Endodermal cell (in vitro differentiated cells): Measurements from ENCODE around the gene FOS. TPM values are rescaled to one million over a fixed set of nuclear protein-coding genes. Genes with fewer than 3 reads are reported as not detected.

Source experiments
- DNase-seq: peaks from one replicate; pipeline ENCODE4 v3.0.0-alpha.2; 2017
- H3K27ac ChIP-seq: 2 replicates; pipeline ENCODE4 v1.5.1; 2013; ENCODE audit warnings: mild to moderate bottlenecking, low read depth, low read length, moderate library complexity
- H3K27me3 ChIP-seq: 2 replicates; pipeline ENCODE4 v1.6.1; 2013; ENCODE audit warnings: mild to moderate bottlenecking, low read length, moderate library complexity; ENCODE audit not compliant: insufficient read depth, control insufficient read depth, poor library complexity, severe bottlenecking
- H3K36me3 ChIP-seq: 2 replicates; pipeline ENCODE4 v1.7.0; 2013; ENCODE audit warnings: mild to moderate bottlenecking, low read length, moderate library complexity; ENCODE audit not compliant: control insufficient read depth, insufficient read depth
- H3K4me1 ChIP-seq: one replicate; pipeline ENCODE4 v1.7.0; 2013; ENCODE audit warnings: low read length; ENCODE audit not compliant: control insufficient read depth, insufficient read depth
- H3K4me3 ChIP-seq: 2 replicates; pipeline ENCODE4 v1.5.1; 2013; ENCODE audit warnings: mild to moderate bottlenecking, low read length, moderate library complexity
- H3K9ac ChIP-seq: 2 replicates; pipeline ENCODE4 v1.6.1; 2013; ENCODE audit warnings: mild to moderate bottlenecking, low read length, moderate library complexity; ENCODE audit not compliant: poor library complexity, severe bottlenecking; ENCODE audit errors: extremely low read depth
- H3K9me3 ChIP-seq: 2 replicates; pipeline ENCODE4 v1.6.1; 2013; ENCODE audit warnings: mild to moderate bottlenecking, low read length, moderate library complexity; ENCODE audit not compliant: control insufficient read depth
- H3K27ac Mint-ChIP-seq: 2 replicates; pipeline ENCODE4 v1.8.0; 2020; ENCODE audit warnings: mixed read lengths
- H3K27me3 Mint-ChIP-seq: 2 replicates; pipeline ENCODE4 v1.8.0; 2021; ENCODE audit warnings: mild to moderate bottlenecking, mixed read lengths; ENCODE audit not compliant: insufficient read depth
- H3K36me3 Mint-ChIP-seq: 2 replicates; pipeline ENCODE4 v1.8.0; 2020; ENCODE audit warnings: low read depth, mixed read lengths
- H3K4me1 Mint-ChIP-seq: 2 replicates; pipeline ENCODE4 v1.8.0; 2020; ENCODE audit warnings: mixed read lengths
- H3K4me3 Mint-ChIP-seq: 2 replicates; pipeline ENCODE4 v1.8.0; 2020; ENCODE audit warnings: mild to moderate bottlenecking, moderate library complexity, mixed read lengths
- H3K9me3 Mint-ChIP-seq: 2 replicates; pipeline ENCODE4 v1.8.0; 2020; ENCODE audit warnings: mild to moderate bottlenecking, mixed read lengths
- WGBS, 2 experiments: methylation state at CpG; one replicate each; pipeline versions ENCODE4 v1.1.5 to v1.1.7; 2013; ENCODE audit warnings: missing lambda C conversion rate in 2 of 2, mixed read lengths in 1 of 2; ENCODE audit not compliant: insufficient coverage in 1 of 2, insufficient read length in 1 of 2; 5-methylcytosine and 5-hydroxymethylcytosine counted together
- total RNA-seq, 2 donors: library from RNA; stranded (reverse); fragmentation: NEBNext Ultra II Directional in 1 of 2; extraction: Animal tissue kit (Norgen Biotek cat#: 25700) in 1 of 2; gene quantifications; 2 replicates in 1 of 2; 3 replicates in 1 of 2; pipeline ENCODE4 v1.2.1, GENCODE V29; 2021
- TF ChIP-seq, protein P1 (sequence below): fragments of 200-600 bp; sonication (generic); conservative IDR thresholded peaks from 2 replicates; pipeline ENCODE4 v1.5.0; 2021; ENCODE audit warnings: antibody characterized with exemption, mild to moderate bottlenecking

FOS gene
- total RNA-seq, 2 donors from 2014 or later: 10.3 to 14.0 TPM

- Mint-ChIP-seq H3K4me1 (peaks cover 50% of the 10 kb centered on the region), H3K27ac (peak overlapping the region; percentile 23), H3K36me3 (no peaks in the 10 kb centered on the region), H3K9me3 (no peaks in the 10 kb centered on the region), H3K4me3 (no peak overlapping the region), H3K27me3 (peaks cover 16% of the 10 kb centered on the region)
- 77 to 78% methylated on average over 4 to 6 of the region's 6 CpGs for WGBS, 2 experiments
- DNase-seq: peak; percentile 85
- no peaks in the 10 kb centered on the region for H3K36me3 ChIP-seq
- no peaks in the 10 kb centered on the region for H3K4me1 ChIP-seq
- H3K9me3 ChIP-seq: no peaks in the 10 kb centered on the region
- no peaks in the 10 kb centered on the region for H3K27me3 ChIP-seq
- H3K27ac ChIP-seq: no peak overlapping the region
- H3K9ac ChIP-seq: peak overlapping the region; percentile 7
- no peak overlapping the region for H3K4me3 ChIP-seq
- TF ChIP-seq, protein P1, sequence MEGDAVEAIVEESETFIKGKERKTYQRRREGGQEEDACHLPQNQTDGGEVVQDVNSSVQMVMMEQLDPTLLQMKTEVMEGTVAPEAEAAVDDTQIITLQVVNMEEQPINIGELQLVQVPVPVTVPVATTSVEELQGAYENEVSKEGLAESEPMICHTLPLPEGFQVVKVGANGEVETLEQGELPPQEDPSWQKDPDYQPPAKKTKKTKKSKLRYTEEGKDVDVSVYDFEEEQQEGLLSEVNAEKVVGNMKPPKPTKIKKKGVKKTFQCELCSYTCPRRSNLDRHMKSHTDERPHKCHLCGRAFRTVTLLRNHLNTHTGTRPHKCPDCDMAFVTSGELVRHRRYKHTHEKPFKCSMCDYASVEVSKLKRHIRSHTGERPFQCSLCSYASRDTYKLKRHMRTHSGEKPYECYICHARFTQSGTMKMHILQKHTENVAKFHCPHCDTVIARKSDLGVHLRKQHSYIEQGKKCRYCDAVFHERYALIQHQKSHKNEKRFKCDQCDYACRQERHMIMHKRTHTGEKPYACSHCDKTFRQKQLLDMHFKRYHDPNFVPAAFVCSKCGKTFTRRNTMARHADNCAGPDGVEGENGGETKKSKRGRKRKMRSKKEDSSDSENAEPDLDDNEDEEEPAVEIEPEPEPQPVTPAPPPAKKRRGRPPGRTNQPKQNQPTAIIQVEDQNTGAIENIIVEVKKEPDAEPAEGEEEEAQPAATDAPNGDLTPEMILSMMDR: peak; percentile 59
Measured at GRCh38 chr14:75230140-75230792, 48.4 kb upstream of the FOS start.

GRCh38 chr14:75231320-75231719 lies 47.3 kb upstream of the FOS start:
- no peaks in the 10 kb centered on the region for H3K36me3 ChIP-seq
- no peak overlapping the region for H3K9ac ChIP-seq
- no peak for DNase-seq
- Mint-ChIP-seq H3K27me3 (peaks cover 16% of the 10 kb centered on the region), H3K9me3 (no peaks in the 10 kb centered on the region), H3K27ac (no peak overlapping the region), H3K4me1 (peaks cover 50% of the 10 kb centered on the region), H3K36me3 (no peaks in the 10 kb centered on the region), H3K4me3 (no peak overlapping the region)
- H3K4me1 ChIP-seq: no peaks in the 10 kb centered on the region
- WGBS, 2 experiments: 51 to 75% methylated on average over 2 of the region's 2 CpGs
- no peak overlapping the region for H3K4me3 ChIP-seq
- H3K27me3 ChIP-seq: no peaks in the 10 kb centered on the region
- TF ChIP-seq, protein P1: no peak
- H3K27ac ChIP-seq: no peak overlapping the region
- H3K9me3 ChIP-seq: no peaks in the 10 kb centered on the region

DNA sequence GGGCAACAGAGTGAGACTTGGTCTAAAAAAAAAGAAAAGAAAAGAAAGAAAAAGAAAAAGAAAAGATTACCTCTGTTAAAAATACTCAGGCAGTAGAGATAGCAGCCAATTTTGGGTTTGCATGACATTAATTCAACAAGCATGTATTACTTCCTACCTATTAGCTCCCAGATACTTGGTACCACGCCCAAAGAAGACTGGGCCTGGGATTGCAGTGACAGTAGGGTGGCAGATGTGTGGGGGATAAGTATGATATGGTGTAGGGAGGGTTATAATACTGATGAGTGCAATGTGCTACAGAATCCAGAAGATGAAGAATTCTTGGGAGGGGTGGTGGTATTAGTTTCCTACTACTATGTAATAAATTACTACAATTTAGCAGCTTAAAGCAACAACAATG lies 46.4 kb upstream of the FOS start:
- Histone ChIP-seq H3K9ac (no peak overlapping the region), H3K4me3 (no peak overlapping the region), H3K4me1 (no peaks in the 10 kb centered on the region), H3K27me3 (no peaks in the 10 kb centered on the region), H3K9me3 (no peaks in the 10 kb centered on the region), H3K27ac (no peak overlapping the region), H3K36me3 (no peaks in the 10 kb centered on the region)
- Mint-ChIP-seq H3K4me3 (no peak overlapping the region), H3K9me3 (no peaks in the 10 kb centered on the region), H3K27me3 (peaks cover 14% of the 10 kb centered on the region), H3K4me1 (peaks cover 47% of the 10 kb centered on the region), H3K36me3 (no peaks in the 10 kb centered on the region), H3K27ac (no peak overlapping the region)
- no peak for DNase-seq
- TF ChIP-seq, protein P1: no peak
- 92% methylated on average over 1 of the region's 1 CpG; no CpG with 5 or more reads in 1 of the 2 experiments for WGBS, 2 experiments
